ENCODE measurements around the gene ASF1B. TPM values are rescaled to one million over a fixed set of nuclear protein-coding genes. Genes with fewer than 3 reads are reported as not detected.

The ASF1B gene
- total RNA-seq = 0.89 and 4.8 TPM in 2 replicates

DNA sequence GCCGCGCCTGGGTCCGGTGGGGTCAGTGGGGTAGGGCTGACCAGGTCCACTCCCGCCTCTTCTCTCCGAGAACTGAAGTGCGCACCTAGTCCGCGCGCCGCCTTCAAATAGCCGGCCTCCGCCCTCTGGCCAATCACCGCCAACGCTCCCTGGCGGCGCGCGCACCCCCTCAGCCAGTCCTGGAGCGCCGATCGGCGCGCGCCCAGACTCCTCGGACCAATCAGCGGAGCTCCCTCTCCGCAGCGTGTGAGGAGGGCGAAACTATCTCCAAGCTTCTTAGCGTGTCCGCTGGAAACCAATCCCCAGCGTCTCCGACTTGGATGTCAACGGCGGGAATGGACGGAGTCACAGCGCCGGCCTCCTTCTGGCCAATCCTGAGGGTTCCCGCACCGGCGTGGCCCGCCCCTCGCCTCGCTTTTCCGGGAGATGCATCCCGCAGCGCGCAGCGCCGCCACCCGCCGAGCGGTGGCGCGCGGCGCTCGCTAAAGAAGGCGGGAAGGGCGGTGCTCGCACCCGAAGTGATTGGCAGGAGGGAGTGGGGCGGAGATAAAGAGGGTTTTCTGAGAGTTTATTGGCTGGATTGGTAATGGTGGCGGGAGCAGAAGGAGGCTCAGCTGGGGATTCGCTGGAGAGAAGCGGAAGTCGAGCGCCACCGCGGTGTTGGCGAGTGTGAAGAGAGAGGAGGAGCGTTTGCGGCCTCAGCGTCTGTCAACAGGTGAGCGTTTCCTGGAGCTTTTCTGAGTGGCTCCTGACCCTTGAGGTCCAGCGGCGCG lies at the start of gene ASF1B:
Gene ASF1B (minus strand): TSS at position 81 of the 773 bp plus-strand sequence. CDS start 133 bp downstream, outside the sequence.

DNA sequence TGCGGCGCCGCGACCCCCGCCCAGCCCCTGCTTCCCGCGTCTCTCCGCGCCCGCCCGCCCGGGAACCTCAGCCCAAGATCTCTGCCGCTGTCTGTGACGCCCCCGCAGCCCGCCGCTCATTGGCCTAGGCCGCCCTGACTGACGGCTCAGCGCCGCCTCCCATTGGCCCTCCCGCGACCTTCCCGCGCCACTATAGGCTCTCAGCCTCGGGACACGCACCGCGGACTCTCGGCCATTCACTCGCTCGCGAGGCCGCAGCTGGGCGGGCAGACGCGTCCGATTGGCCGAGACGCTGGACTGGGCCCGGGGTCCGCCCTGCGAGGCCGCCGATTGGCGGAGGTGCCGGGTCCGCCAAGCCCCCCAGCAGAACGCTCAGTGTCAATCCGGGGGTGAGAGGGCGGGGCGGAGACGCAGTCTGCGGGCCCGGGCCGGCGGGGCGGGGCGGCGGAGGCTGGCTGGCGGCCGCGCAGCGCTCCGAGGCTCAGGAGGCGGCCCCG lies 18.7 kb downstream of the ASF1B start, which contains the start of gene PRKACA:
Gene PRKACA (minus strand): TSS at position 95 of the 497 bp plus-strand sequence. CDS start 215 bp downstream, outside the sequence.

DNA sequence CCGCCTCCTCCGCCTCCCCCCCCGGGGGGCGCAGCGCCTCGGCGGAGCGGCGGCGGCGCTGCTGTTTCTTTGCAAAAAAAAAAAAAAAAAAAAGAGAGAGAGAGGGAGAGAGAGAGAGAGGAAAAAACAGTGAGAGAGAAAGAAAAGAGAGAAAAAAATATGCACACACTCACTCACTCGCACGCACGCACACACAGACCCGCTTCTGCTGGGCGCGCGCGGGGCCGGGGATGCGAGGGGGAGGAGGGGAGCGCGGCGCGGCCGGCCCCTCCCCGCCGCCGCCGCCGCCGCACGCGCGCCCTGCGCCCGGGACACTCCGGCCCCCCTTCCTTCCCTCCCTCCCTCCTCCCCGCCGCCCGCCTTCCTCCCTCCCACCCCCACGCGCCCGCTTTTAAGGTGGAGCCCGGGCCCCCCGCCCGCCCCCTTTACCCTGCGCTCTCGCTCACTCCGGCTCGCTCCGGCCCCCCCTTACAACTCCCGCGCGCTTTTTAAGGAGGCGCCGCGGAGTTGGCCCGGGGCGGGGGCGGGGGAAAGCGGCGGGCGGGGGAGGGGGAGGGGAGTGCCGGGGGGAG lies 45.8 kb downstream of the ASF1B start, which contains the start of gene SAMD1:
Gene SAMD1 (minus strand): TSS at position 243 of the 572 bp plus-strand sequence.

DNA sequence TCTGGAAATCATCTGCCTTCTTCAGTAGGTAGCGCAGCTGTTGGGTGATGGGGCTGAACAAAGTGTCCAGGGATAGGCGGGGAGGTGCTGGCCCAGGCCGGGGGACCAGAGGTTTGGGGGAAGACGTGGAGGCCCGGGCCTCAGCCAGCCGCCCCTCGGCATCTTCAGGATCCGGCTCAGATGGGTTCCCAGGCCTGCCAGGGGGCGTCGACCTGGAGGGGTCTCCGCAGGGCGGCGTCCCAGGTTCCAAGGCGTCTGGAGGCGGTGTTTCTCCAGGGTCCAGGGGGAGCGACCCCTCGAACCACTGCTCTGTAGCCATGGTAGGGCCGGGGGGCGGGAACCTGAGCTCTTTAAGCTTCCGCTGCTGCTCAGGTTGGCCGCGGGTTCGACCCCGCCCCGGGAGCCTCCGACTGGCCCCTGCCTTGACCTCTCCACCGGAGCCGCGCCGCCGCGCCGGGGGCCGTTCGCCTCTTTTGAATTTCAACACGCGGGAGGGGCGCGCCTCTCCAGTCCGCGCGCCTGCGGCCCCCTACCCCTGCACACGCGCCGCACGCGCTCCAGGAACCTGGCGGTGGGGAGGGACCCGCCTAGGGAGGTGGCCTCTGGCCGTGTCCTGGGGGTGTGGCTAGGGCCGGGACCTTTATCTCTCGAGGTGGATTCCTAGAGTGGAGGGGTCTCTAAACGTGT lies 50.9 kb downstream of the ASF1B start, which contains the start of gene C19orf67:
Gene C19orf67 (minus strand): TSS at position 475 of the 687 bp plus-strand sequence. CDS start 156 bp downstream, at position 319.

DNA sequence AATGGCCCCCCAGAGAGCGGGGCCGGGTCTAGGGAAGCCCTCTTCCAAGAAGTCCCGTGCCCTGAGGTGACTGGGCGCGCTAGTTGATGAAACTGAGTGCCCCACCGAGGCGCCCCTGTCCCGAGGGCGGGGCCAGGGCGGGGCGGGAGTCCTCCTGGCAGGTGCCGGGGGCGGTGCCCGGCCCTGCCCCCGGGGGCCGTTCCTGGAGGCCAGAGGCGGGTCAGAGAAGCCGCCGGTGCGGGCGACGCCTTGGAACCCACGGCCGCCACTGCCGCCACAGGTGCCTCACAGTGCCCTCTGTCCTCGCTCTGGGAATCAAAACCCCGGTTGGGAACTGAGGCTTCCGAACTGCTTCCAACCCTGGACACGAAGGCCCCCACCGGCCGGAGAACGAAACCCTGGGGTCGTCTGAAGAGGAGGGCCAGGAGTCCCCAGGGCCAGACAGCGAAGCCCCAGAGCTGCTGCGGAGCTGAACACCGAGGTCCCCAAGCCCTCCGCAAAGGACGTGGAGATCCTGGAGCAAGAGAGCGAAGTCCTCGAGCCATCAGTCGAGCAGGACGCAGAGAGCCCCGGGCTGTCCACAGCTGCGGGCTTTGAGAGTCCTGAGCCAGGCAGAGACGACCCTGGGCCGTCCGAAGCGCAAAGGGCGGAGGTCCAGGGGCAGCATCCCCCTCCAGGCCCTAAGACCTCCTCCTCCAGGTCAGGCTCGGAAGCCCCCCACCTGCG lies 63.7 kb downstream of the ASF1B start, which contains the start of gene MISP3:
Gene MISP3 (plus strand): TSS at position 252 of the 726 bp plus-strand sequence. CDS start 524 bp downstream, outside the sequence.

Other genes starting within 250 kb of the ASF1B start
- under 0.01 and 0.37 TPM in 2 replicates for gene BRME1, start 230.5 kb downstream of the ASF1B start, total RNA-seq
- 8.3 and 14.3 TPM in 2 replicates for gene CC2D1A, start 230.4 kb downstream of the ASF1B start, total RNA-seq
- 3.9 and 4.8 TPM in 2 replicates for gene PODNL1, start 198.2 kb downstream of the ASF1B start, total RNA-seq
- 4.5 and 11.4 TPM in 2 replicates for gene DCAF15, start 184.1 kb downstream of the ASF1B start, total RNA-seq
- gene RFX1, start 130.3 kb downstream of the ASF1B start, total RNA-seq = 2.7 and 7.1 TPM in 2 replicates
- gene RLN3, start 108.4 kb downstream of the ASF1B start, total RNA-seq = not detected in 2 replicates
- gene IL27RA, start 104.8 kb downstream of the ASF1B start, total RNA-seq = 4.5 and 14.1 TPM in 2 replicates
- gene PALM3, start 74.5 kb downstream of the ASF1B start, total RNA-seq = 0.30 and 0.92 TPM in 2 replicates
- gene MISP3, start 63.8 kb downstream of the ASF1B start, total RNA-seq = 0.78 and 1.2 TPM in 2 replicates
- gene C19orf67, start 50.8 kb downstream of the ASF1B start, total RNA-seq = not detected in 2 replicates
- 16.3 and 29.7 TPM in 2 replicates for gene SAMD1, start 45.8 kb downstream of the ASF1B start, total RNA-seq
- 54.9 and 77.4 TPM in 2 replicates for gene PRKACA, start 18.8 kb downstream of the ASF1B start, total RNA-seq
- 1.5 and 5.0 TPM in 2 replicates for gene ADGRL1, start 69.6 kb upstream of the ASF1B start, total RNA-seq
- gene ADGRE5, start 244.9 kb upstream of the ASF1B start, total RNA-seq = 10.4 and 37.4 TPM in 2 replicates